ENCODE measurements around the gene CDKN1A. TPM values are rescaled to one million over a fixed set of nuclear protein-coding genes. Genes with fewer than 3 reads are reported as not detected.

CDKN1A gene
- total RNA-seq, 1 experiment from 2014 or later, result 217 TPM

DNA sequence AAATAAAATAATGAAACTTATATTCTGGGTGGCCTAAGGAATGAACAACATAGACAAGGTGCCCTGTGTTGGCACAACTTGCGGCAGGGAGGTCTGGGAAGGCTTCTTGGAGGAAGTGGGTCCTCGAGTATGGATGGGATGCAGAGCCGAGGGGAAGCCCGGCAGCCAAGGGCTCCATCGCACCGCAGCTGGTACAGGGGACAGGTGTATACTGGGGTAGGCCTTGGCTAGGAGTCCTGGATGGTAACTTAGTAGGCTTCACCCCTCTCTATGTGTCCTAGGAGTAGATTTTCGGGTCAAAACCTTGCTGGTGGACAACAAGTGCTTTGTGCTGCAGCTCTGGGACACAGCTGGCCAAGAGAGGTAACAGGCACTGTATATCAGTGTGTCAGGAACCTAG is 47.1 kb downstream of the CDKN1A start:
- in situ Hi-C loops (cut with HindIII; ENCODE audit: low pct_unique_long_range_greater_than_20kb, low sequenced_read_pairs), result no loop called here
- DNase-seq (ENCODE audit: low read depth), result no peak

DNA sequence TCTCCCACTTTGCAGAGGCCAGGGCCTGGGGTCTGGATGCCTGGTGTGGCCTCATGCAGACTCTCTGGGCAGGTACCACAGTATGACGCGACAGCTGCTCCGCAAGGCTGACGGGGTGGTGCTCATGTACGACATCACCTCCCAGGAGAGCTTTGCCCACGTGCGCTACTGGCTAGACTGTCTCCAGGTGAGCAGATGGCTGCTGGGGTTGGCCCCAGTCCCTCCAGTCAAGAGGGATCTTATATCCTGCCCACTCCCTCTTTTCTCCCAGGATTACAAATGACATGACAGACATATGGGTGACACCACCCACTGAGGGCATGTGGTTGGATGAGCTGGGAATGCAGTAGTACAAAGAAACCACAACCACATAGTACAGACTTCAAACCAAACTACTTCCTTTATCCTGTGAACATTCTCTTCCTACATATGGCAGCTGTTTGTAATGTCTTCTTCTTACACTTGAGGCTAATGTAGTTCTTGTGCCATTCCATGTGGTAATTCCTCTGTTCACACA is 49.0 kb downstream of the CDKN1A start:
- peak; percentile 12 for DNase-seq (ENCODE audit: low read depth)
- in situ Hi-C loops (cut with HindIII; ENCODE audit: low pct_unique_long_range_greater_than_20kb, low sequenced_read_pairs), result no loop called here

DNA sequence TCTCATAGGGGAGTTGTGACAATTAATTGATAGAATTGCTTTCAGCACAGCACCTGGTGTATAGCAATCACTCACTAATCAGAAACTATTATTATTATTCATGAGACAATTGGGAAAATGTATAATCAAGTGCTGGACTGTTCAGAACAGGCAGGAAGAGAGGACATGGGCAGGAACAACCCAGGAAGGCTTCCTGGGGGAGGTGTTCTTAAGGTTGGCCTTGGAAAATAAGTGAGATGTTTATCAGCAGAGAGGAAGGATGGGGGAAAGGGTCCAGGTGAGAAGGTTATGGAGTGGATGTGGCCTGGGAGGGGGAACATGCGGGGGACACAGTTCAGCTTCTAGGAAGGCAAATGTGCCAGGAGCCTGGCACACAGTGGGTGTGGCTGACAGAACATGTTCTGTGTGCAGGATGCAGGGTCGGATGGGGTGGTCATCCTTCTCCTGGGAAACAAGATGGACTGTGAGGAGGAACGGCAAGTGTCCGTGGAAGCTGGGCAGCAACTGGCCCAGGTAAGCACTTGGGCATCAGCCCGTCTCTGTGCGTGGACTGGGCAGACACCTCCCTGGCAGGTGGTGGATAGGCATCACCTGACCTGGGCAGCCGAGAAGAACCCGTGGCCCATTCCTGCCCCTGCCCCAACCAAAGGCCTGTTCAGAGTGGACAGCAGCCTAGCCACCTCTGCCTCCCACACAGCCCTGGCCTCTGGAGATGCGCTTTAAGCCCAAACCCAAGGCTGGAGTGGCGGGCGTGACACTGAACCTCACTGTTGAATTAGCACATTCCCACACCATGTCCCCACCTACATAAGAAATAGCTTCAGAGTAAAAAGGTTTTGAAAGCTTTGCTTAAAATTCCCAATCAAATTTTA is 50.0 kb downstream of the CDKN1A start:
- in situ Hi-C loops (cut with HindIII; ENCODE audit: low pct_unique_long_range_greater_than_20kb, low sequenced_read_pairs), result no loop called here
- no peak for DNase-seq (ENCODE audit: low read depth)

DNA sequence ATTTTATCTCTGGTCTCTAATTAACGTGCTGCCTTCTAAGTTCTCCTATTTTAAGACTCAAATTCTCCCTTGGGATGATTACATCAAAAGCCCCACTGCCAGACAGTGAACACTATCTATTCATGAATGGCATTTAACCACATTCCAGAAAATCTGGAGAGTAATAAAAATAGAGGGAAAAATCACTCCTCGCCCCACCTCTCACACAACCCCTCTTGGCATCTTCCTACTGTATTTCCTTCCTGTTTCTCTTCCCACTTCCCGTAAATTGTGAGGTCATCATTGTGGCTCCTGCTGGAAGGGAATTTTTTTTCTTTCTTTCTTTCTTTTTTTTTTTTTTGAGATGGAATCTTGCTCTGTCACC is 50.6 kb downstream of the CDKN1A start:
- DNase-seq (ENCODE audit: low read depth), result no peak
- in situ Hi-C loops (cut with HindIII; ENCODE audit: low pct_unique_long_range_greater_than_20kb, low sequenced_read_pairs), result no loop called here

DNA sequence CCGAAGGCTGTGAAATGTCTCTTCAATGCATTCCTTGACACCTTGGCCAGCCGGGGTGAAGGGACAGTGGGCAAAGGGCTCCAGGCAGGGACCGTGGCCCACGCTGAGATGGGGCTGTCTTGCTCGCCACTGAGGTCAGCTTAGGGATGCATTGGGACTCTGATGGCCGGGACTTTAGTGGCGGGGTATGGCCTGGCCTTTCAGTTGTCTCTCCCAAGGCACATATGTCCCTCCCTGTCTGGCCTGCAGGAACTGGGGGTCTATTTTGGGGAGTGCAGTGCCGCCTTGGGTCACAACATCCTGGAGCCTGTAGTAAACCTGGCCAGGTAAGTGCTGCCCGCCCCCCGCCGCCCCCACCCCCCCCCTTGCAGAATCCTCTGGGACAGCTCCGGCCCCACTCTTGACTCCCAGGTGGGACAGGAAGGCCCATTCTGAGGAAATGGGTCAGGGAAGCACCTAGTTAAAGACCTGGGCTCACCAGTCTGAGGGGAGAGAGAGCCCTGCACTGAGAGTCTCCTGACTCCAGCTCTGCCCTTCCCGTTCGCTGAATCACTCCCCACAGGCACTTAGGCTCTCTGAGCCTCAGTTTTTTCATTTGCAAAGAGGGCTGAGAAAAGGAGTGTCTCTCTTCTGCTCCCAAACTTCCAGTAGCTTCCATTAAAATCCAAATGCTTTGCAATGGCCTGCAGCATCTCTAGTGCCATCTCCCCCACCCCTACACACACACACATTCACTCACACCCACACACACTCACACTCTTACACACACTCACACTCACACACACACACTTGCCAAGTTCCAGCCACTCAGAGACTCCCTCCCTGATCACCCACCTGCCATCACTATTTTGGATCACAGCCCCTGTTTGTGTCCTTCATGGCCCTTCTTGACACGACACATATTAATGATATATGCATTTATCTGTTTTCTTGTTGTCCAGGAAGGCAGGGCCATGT is 52.2 kb downstream of the CDKN1A start:
- in situ Hi-C loops (cut with HindIII; ENCODE audit: low pct_unique_long_range_greater_than_20kb, low sequenced_read_pairs), result no loop called here
- DNase-seq (ENCODE audit: low read depth), result no peak

DNA sequence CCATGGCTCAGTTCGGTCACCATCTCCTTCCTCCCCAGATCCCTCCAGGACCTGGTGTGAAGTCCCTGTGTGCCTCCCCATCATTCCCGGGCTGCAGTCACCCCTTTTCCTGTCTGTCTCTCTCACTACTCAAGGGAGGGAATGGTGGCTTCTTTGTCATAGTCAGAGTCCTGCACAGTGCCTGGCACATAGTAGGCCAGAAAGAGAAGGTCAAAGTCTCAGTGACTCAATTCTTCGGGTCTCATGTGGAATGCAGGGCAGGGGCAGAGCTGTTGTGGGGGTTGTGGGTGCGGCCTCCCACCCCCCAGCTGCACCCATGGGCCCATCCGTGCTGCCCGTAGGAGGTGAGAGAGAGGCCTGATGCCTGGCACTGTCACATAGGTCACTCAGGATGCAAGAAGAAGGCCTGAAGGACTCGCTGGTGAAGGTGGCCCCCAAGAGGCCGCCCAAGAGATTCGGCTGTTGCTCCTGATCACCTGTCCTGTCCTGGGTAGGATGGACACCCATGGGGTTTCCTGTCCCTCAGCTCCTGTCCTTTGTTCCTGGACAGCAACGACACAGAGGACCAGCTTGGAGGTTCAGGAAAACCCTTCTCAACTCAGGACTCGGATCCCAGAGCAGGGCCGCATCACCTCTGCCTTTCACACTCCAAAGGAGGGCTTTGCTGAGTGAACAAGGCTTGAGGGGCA is 53.3 kb downstream of the CDKN1A start:
- DNase-seq (ENCODE audit: low read depth), result no peak
- in situ Hi-C loops (cut with HindIII; ENCODE audit: low pct_unique_long_range_greater_than_20kb, low sequenced_read_pairs), result no loop called here

DNA sequence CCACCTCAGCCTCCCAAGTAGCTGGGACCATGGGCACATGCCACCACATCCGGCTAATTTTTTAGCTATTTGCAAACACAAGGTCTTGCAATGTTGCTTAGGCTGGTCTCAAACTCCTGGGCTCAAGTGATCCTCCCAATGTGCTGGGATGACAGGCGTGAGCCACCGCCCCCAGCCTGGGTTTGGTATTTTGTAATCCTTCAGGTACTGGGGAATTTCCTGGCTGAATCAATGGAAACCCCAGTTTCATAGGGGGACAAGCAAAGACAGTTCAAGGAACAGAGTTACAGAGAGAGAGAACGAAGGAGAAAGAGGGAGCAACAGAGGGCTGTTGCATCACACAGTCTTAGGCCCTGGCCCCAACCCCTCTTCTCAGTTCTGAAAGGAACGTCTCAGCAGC is 54.8 kb downstream of the CDKN1A start:
- no peak for DNase-seq (ENCODE audit: low read depth)
- in situ Hi-C loops (cut with HindIII; ENCODE audit: low pct_unique_long_range_greater_than_20kb, low sequenced_read_pairs), result no loop called here

DNA sequence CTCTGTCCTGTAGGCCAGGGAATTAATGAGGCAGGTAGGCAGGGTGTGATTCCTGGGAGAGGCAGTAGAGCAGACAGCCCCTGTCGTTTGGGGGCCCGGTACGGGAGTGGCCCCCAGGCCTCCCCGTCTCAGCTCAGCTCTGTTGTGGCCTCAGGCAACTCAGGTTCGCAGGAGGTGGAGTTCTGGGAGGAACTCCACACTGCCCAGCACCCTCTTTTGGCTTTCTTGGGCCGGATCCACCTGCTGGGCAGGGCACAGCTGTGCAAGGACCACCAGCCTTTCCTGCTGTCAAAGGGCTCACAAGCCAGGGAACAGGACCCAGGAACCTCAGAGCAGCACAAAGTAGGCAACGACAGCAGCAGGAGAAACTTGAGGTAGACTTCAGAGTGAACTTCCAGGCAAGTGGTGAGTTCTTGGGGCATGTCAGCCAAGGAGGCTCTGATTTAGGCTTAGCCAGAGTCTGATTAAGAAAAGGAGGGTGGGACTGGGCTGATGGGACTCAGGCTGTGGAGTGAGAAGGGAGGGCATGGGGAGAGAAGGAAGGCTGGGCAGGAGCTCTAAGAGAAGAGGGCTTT is 56.1 kb downstream of the CDKN1A start:
- no peak for DNase-seq (ENCODE audit: low read depth)
- in situ Hi-C loops (cut with HindIII; ENCODE audit: low pct_unique_long_range_greater_than_20kb, low sequenced_read_pairs), result no loop called here

DNA sequence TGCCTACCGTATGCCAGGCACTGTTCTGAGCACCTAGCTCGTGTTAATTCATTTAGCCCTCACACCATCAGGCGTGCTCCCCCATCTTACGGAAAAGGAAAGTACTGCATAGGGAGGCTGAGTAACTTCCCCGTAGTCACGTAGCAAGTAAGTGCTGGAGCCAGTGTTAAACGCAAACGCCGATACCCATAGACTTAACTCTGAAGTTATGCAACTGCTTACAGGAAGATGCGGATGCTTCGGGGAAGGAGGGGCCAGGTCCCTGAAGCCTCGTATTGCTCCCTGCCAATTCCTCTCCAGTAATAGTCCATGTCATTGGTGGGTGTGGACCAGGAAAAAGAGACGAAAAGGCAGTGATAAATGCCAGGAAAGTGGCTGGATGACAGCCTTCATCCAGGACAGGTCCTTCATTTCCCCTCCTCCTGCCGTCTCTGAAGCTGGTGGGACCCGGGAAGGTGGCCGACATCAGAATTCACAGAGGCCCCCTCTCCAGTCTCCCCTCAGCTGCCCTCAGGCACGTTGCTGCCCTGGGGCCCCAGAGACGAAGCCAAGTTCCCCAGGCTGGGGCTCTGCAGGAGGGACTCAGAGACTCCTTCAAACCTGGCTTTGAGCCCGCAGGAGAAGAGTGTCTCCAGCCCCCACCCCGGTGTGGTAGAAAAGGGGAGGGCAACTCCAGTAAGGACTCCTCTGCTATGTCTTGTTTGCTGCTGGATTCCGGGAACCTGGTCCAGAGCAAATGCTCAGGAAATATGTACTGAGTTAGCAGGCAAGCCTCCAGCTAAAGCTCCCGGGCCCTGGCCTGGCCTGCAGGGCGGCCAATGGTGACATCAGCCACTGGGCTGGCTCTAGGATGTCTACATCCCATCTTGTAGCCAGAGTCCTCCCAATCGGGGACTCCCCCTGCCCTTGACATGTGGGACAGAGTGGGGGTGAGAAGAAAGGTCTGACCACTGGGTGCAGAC is 56.9 kb downstream of the CDKN1A start:
- DNase-seq (ENCODE audit: low read depth), result no peak
- in situ Hi-C loops (cut with HindIII; ENCODE audit: low pct_unique_long_range_greater_than_20kb, low sequenced_read_pairs), result no loop called here

Other genes starting within 250 kb of the CDKN1A start
- gene PXT1, start 235.9 kb upstream of the CDKN1A start, total RNA-seq (2014; rRNA removed; shearing (Covaris generic); ENCODE audit: low replicate concordance), result 0.20 TPM in 1 of 2 replicates, not detected in the other
- 78.4 and 98.0 TPM in 2 replicates for gene KCTD20, start 235.7 kb upstream of the CDKN1A start, total RNA-seq (2014; rRNA removed; shearing (Covaris generic); ENCODE audit: low replicate concordance)
- gene STK38, start 131.2 kb upstream of the CDKN1A start, total RNA-seq (2014; rRNA removed; shearing (Covaris generic); ENCODE audit: low replicate concordance), result 24.9 and 32.6 TPM in 2 replicates
- 239 and 247 TPM in 2 replicates for gene SRSF3, start 84.4 kb upstream of the CDKN1A start, total RNA-seq (2014; rRNA removed; shearing (Covaris generic); ENCODE audit: low replicate concordance)
- gene RAB44, start 19.1 kb downstream of the CDKN1A start, total RNA-seq (2014; rRNA removed; shearing (Covaris generic); ENCODE audit: low replicate concordance), result not detected in 2 replicates
- gene CPNE5, start 160.7 kb downstream of the CDKN1A start, total RNA-seq (2014; rRNA removed; shearing (Covaris generic); ENCODE audit: low replicate concordance), result not detected in 2 replicates
- 47.4 and 76.1 TPM in 2 replicates for gene PPIL1, start 196.1 kb downstream of the CDKN1A start, total RNA-seq (2014; rRNA removed; shearing (Covaris generic); ENCODE audit: low replicate concordance)
- 23.9 and 25.0 TPM in 2 replicates for gene C6orf89, start 207.2 kb downstream of the CDKN1A start, total RNA-seq (2014; rRNA removed; shearing (Covaris generic); ENCODE audit: low replicate concordance)

Measured in Caki2 (cell line).